Activated naive CD4-positive, alpha-beta T cell treated with Interleukin-2 at 50 U/mL for 16 hours (primary cell): ENCODE data around the gene GALNT12.

Source experiments
- DNase-seq: peaks from one replicate; pipeline ENCODE4 v3.0.0-alpha.2; 2020

Gene GALNT12

GRCh38 chr9:98865284-98865875 lies 57.9 kb downstream of the GALNT12 start:
- no peak for DNase-seq

GRCh38 chr9:98866435-98867102 lies 59.1 kb downstream of the GALNT12 start:
- no peak for DNase-seq

- DNase-seq = no peak
Observed at GRCh38 chr9:98867103-98867428, 59.6 kb downstream of the GALNT12 start.

GRCh38 chr9:98867429-98868168 lies 60.1 kb downstream of the GALNT12 start:
- no peak for DNase-seq

- DNase-seq = no peak
Observed at GRCh38 chr9:98869078-98869745, 61.7 kb downstream of the GALNT12 start.

- no peak for DNase-seq
Observed at GRCh38 chr9:98869866-98870265, 62.4 kb downstream of the GALNT12 start.

- no peak for DNase-seq
Observed at GRCh38 chr9:98870782-98871557, 63.5 kb downstream of the GALNT12 start.

GRCh38 chr9:98871558-98872065 lies 64.1 kb downstream of the GALNT12 start:
- DNase-seq = no peak

GRCh38 chr9:98873526-98873925 lies 66.1 kb downstream of the GALNT12 start:
- DNase-seq = no peak

- DNase-seq = no peak
Observed at GRCh38 chr9:98873951-98874371, 66.5 kb downstream of the GALNT12 start.

- no peak for DNase-seq
Observed at GRCh38 chr9:98874721-98875255, 67.3 kb downstream of the GALNT12 start.

- DNase-seq = no peak
Observed at GRCh38 chr9:98875536-98875935, 68.1 kb downstream of the GALNT12 start.

GRCh38 chr9:98877311-98877710 lies 69.8 kb downstream of the GALNT12 start:
- no peak for DNase-seq

GRCh38 chr9:98879094-98879962 lies 71.9 kb downstream of the GALNT12 start:
- no peak for DNase-seq

- DNase-seq = no peak
Observed at GRCh38 chr9:98879963-98880310, 72.5 kb downstream of the GALNT12 start.

- DNase-seq = no peak
Observed at GRCh38 chr9:98880311-98881015, 73.0 kb downstream of the GALNT12 start.

- DNase-seq = no peak
Observed at GRCh38 chr9:98881356-98881755, 73.9 kb downstream of the GALNT12 start.

- no peak for DNase-seq
Observed at GRCh38 chr9:98881836-98882568, 74.5 kb downstream of the GALNT12 start.

GRCh38 chr9:98882569-98882923 lies 75.1 kb downstream of the GALNT12 start:
- no peak for DNase-seq

- DNase-seq = no peak
Observed at GRCh38 chr9:98883276-98883675, 75.8 kb downstream of the GALNT12 start.
